HepG2 (cell line): ENCODE measurements around the gene COMMD4. TPM values are rescaled to one million over a fixed set of nuclear protein-coding genes. Genes with fewer than 3 reads are reported as not detected.

ENCODE experiments used
- ATM ChIP-seq: fragments of 450-650 bp; IDR thresholded peaks from 2 replicates; pipeline ENCODE4 v1.7.1; 2017; ENCODE audit warnings: mild to moderate bottlenecking, borderline replicate concordance
- HHEX ChIP-seq: IDR thresholded peaks from 2 replicates; pipeline ENCODE4 v1.6.1; 2016; ENCODE audit warnings: control low read depth
- HNRNPH1 ChIP-seq: fragments of 200-400 bp; formaldehyde crosslinking; optimal IDR thresholded peaks from 2 replicates; pipeline ENCODE3; 2017; ENCODE audit warnings: mild to moderate bottlenecking, low read depth, low read length
- HNRNPL ChIP-seq: fragments of 200-400 bp; formaldehyde crosslinking; IDR thresholded peaks from 2 replicates; pipeline ENCODE4 v1.6.1; 2017; ENCODE audit warnings: mild to moderate bottlenecking, low read depth, low read length
- HOXA3 ChIP-seq: sonication (generic); formaldehyde crosslinking; IDR thresholded peaks from 2 replicates; pipeline ENCODE4 v1.5.0; 2020; ENCODE audit warnings: missing genetic modification reagents
- IRF9 ChIP-seq: sonication (generic); formaldehyde crosslinking; IDR thresholded peaks from 2 replicates; pipeline ENCODE4 v1.8.0; 2022; ENCODE audit warnings: missing genetic modification reagents, mild to moderate bottlenecking, borderline replicate concordance
- KAT8 ChIP-seq: IDR thresholded peaks from 2 replicates; pipeline ENCODE4 v1.6.1; 2016; ENCODE audit warnings: missing genetic modification reagents, missing compliant biosample characterization
- MED13 ChIP-seq: sonication (generic); formaldehyde crosslinking; IDR thresholded peaks from 2 replicates; pipeline ENCODE4 v1.5.0; 2020; ENCODE audit warnings: missing genetic modification reagents
- MLX ChIP-seq: IDR thresholded peaks from 2 replicates; pipeline ENCODE4 v1.6.1; 2016
- NFYC ChIP-seq: IDR thresholded peaks from 2 replicates; pipeline ENCODE4 v1.6.1; 2016; ENCODE audit warnings: missing genetic modification reagents, missing compliant biosample characterization
- RFX5 ChIP-seq: IDR thresholded peaks from 2 replicates; pipeline ENCODE4 v1.6.1; 2011; ENCODE audit warnings: low read depth, low read length, improper control_type of control experiment
- RFXANK ChIP-seq: IDR thresholded peaks from 2 replicates; pipeline ENCODE4 v1.6.1; 2016
- RNF2 ChIP-seq: fragments of 450-650 bp; conservative IDR thresholded peaks from 2 replicates; pipeline ENCODE4 v1.6.1; 2016; ENCODE audit warnings: low read depth
- RORA ChIP-seq: sonication (generic); formaldehyde crosslinking; IDR thresholded peaks from 2 replicates; pipeline ENCODE4 v1.5.0; 2020; ENCODE audit warnings: mild to moderate bottlenecking, missing genetic modification reagents, moderate library complexity
- RXRA ChIP-seq: sonication (generic); formaldehyde crosslinking; IDR thresholded peaks from 2 replicates; pipeline ENCODE4 v1.5.1; 2020; ENCODE audit warnings: missing genetic modification reagents
- SIN3A ChIP-seq: IDR thresholded peaks from 2 replicates; pipeline ENCODE4 v1.6.1; 2011; ENCODE audit warnings: low read depth, mild to moderate bottlenecking, control low read depth, low read length, borderline replicate concordance
- TARDBP ChIP-seq: sonication (generic); formaldehyde crosslinking; IDR thresholded peaks from 2 replicates; pipeline ENCODE4 v1.8.0; 2022; ENCODE audit warnings: mild to moderate bottlenecking, missing genetic modification reagents
- TBP ChIP-seq: sonication (generic); formaldehyde crosslinking; IDR thresholded peaks from 2 replicates; pipeline ENCODE4 v1.5.0; 2020; ENCODE audit warnings: missing genetic modification reagents
- XBP1 ChIP-seq: sonication (generic); formaldehyde crosslinking; IDR thresholded peaks from 2 replicates; pipeline ENCODE4 v1.5.0; 2020; ENCODE audit warnings: missing genetic modification reagents
- ZFP1 ChIP-seq: IDR thresholded peaks from 2 replicates; pipeline ENCODE4 v1.6.1; 2016
- ZNF383 ChIP-seq: sonication (generic); formaldehyde crosslinking; IDR thresholded peaks from 2 replicates; pipeline ENCODE4 v1.4.0; 2020; ENCODE audit warnings: missing genetic modification reagents, mild to moderate bottlenecking, borderline replicate concordance
- ZNF484 ChIP-seq: sonication (generic); formaldehyde crosslinking; IDR thresholded peaks from 2 replicates; pipeline ENCODE4 v1.5.1; 2020; ENCODE audit warnings: mild to moderate bottlenecking, low read depth, missing genetic modification reagents, borderline replicate concordance
- ZNF768 ChIP-seq: sonication (generic); formaldehyde crosslinking; IDR thresholded peaks from 2 replicates; pipeline ENCODE4 v1.4.0; 2020; ENCODE audit warnings: missing genetic modification reagents
- ZSCAN12 ChIP-seq: sonication (generic); formaldehyde crosslinking; IDR thresholded peaks from 2 replicates; pipeline ENCODE4 v1.9.0; 2021; ENCODE audit warnings: mild to moderate bottlenecking, missing genetic modification reagents
- polyA plus RNA-seq, 8 experiments: library from polyadenylated mRNA; depleted of rRNA in 3 of 8; stranded (reverse) in 7 of 8; unstranded in 1 of 8; fragments of >200 nt; fragmentation: Illumina TruSeq in 4 of 8; extraction: Trizol in 4 of 8; gene quantifications; 2 replicates each; pipeline versions ENCODE4 v1.2.1 to v1.2.3, GENCODE V29; 2011 to 2016; ENCODE audit warnings: low read depth in 4 of 8, missing spikeins in 1 of 8, mixed read lengths in 1 of 8; ENCODE audit not compliant: insufficient read depth in 1 of 8
- total RNA-seq, 5 experiments: library from RNA; depleted of rRNA; stranded (reverse); fragments of >200 nt; fragmentation: Illumina TruSeq; extraction: Trizol; gene quantifications; 2 replicates each; pipeline ENCODE4 v1.2.3, GENCODE V29; 2016; ENCODE audit warnings: low read depth in 1 of 5
- TF ChIP-seq, protein P1 (sequence below): sonication (generic); formaldehyde crosslinking; IDR thresholded peaks from 2 replicates; pipeline ENCODE4 v1.4.0; 2020; ENCODE audit warnings: missing genetic modification reagents
- TF ChIP-seq, protein P2 (sequence below): sonication (generic); formaldehyde crosslinking; IDR thresholded peaks from 2 replicates; pipeline ENCODE4 v1.8.1; 2022; ENCODE audit warnings: mild to moderate bottlenecking, missing genetic modification reagents

COMMD4 gene
- total and polyA plus RNA-seq, 2 of the 13 experiments (the other 11 are each of a cell fraction or from before 2014, with no cell fraction given): 45.8 to 89.9 TPM

DNA sequence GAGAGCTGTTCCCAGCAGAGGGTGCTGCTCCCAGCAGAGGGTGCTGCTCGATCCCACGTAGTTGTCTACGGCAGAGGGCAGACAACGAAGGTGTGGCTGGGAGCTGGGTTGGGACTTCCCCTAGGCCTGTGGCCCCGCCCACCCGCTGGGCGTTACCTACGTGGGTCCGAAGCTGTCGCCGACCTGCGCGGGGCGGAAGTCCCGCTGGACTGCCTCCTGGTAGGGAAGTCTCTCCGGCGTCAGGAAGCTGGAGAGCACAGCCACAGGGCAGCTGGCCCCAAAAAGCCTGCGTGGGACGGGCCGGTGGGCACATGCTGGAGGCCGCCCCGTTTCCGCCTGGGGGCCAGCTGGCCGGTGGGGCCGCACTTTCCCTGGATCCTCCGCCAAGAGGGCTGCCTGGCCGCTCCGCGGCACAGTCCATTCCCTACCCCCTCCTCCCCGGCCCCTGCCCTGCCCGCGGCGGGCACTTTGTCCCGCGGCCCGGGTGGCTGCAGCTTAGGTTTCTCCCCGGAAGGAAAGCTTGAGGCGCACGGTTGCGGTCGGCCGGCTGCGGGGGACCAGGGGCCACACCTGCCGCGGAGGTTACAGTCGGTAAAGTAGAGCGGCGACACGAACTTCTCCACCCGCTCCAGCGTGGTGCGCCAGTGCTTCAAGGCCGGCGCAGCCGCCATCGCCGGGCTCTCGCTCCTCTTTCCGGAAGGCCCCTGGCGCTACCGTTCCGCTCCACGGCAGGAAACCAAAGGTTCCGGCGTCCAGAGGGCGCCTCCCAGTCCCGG is 32.2 kb downstream of the COMMD4 start, which contains the start of gene MAN2C1 (continued):
- TF ChIP-seq, protein P1, sequence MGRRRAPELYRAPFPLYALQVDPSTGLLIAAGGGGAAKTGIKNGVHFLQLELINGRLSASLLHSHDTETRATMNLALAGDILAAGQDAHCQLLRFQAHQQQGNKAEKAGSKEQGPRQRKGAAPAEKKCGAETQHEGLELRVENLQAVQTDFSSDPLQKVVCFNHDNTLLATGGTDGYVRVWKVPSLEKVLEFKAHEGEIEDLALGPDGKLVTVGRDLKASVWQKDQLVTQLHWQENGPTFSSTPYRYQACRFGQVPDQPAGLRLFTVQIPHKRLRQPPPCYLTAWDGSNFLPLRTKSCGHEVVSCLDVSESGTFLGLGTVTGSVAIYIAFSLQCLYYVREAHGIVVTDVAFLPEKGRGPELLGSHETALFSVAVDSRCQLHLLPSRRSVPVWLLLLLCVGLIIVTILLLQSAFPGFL (CRISPR knock-in tag): peak; percentile 83; the same call in 1 of the 2 replicates
- TF ChIP-seq RNF2 (no peak), SIN3A (peak; percentile 91), ZFP1 (CRISPR knock-in tag) (peak; percentile 75), RXRA (CRISPR knock-in tag) (peak; percentile 65), ZNF484 (CRISPR knock-in tag) (no peak), RFXANK (CRISPR knock-in tag) (peak; percentile 36; the same call in 1 of the 2 replicates), NFYC (CRISPR knock-in tag) (peak; percentile 53), IRF9 (CRISPR knock-in tag) (peak; percentile 85; the same call in 1 of the 2 replicates), MED13 (CRISPR knock-in tag) (no peak), RFX5 (peak; percentile 24; the same call in 1 of the 2 replicates), HOXA3 (CRISPR knock-in tag) (peak; percentile 89), XBP1 (CRISPR knock-in tag) (no peak), HNRNPH1 (peak; percentile 52), TARDBP (CRISPR knock-in tag) (peak; percentile 86), MLX (CRISPR knock-in tag) (no peak; the same call in 1 of the 2 replicates), ZNF768 (peak; percentile 76), ZSCAN12 (CRISPR knock-in tag) (no peak; the same call in 1 of the 2 replicates), TBP (CRISPR knock-in tag) (no peak), RORA (CRISPR knock-in tag) (no peak), HHEX (CRISPR knock-in tag) (no peak), KAT8 (peak; percentile 93), ZNF383 (CRISPR knock-in tag) (0 out of 2 replicates have a peak, but pooled peaks have one; percentile 81), ATM (no peak), HNRNPL (0 out of 2 replicates have a peak, but pooled peaks have one; percentile 21)
- TF ChIP-seq, protein P2, sequence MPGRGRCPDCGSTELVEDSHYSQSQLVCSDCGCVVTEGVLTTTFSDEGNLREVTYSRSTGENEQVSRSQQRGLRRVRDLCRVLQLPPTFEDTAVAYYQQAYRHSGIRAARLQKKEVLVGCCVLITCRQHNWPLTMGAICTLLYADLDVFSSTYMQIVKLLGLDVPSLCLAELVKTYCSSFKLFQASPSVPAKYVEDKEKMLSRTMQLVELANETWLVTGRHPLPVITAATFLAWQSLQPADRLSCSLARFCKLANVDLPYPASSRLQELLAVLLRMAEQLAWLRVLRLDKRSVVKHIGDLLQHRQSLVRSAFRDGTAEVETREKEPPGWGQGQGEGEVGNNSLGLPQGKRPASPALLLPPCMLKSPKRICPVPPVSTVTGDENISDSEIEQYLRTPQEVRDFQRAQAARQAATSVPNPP (CRISPR knock-in tag): peak; percentile 75; the same call in 1 of the 2 replicates
